SK-N-SH (cell line): Measurements from ENCODE around the gene PRSS8. TPM values are rescaled to one million over a fixed set of nuclear protein-coding genes. Genes with fewer than 3 reads are reported as not detected.

Source experiments
- CTCF ChIA-PET: fragments of 300-600, 350-600 bp; formaldehyde crosslinking; extraction: SDS; loops from one replicate; lab custom pipeline; 2021; lab: Yijun Ruan, JAX
- POLR2A ChIA-PET: fragments of 350-600 bp; sonication (Branson Sonifier 250); formaldehyde crosslinking; extraction: SDS; loops from one replicate; lab custom pipeline; 2020; ENCODE audit warnings: antibody characterized with exemption, inconsistent platforms; lab: Yijun Ruan, JAX
- DNase-seq: peaks from one replicate; pipeline ENCODE4 v3.0.0; 2012
- H2AFZ ChIP-seq: fragments of 200-600 bp; sonication (generic); 2 replicates; pipeline ENCODE4 v1.8.1; 2016; ENCODE audit warnings: antibody characterized with exemption, mild to moderate bottlenecking, low read depth
- H3F3A ChIP-seq: fragments of 200-600 bp; sonication (generic); replicated peaks from 2 replicates; pipeline ENCODE3; 2016; ENCODE audit warnings: antibody characterized with exemption, mild to moderate bottlenecking; ENCODE audit not compliant: insufficient read depth
- H3K27ac ChIP-seq, 2 experiments: fragments of 200-500 bp in 1 of 2; fragments of 200-600 bp in 1 of 2; sonication (Bioruptor generic) in 1 of 2; sonication (generic), shearing (Covaris generic) in 1 of 2; 2 replicates each; pipeline versions ENCODE4 v1.5.1 to v1.6.1; 2014 to 2016; ENCODE audit warnings: low read depth in 2 of 2, inconsistent platforms in 1 of 2, low read length in 1 of 2, mild to moderate bottlenecking in 1 of 2, mixed read lengths in 1 of 2
- H3K27me3 ChIP-seq: fragments of 200-600 bp; sonication (generic), shearing (Covaris generic); 2 replicates; pipeline ENCODE4 v1.6.1; 2016; ENCODE audit warnings: mixed run types; ENCODE audit not compliant: insufficient read depth
- H3K36me3 ChIP-seq, 2 experiments: fragments of 200-500 bp in 1 of 2; fragments of 200-600 bp in 1 of 2; sonication (Bioruptor generic) in 1 of 2; sonication (generic) in 1 of 2; replicated peaks in 1 of 2; 2 replicates each; pipeline versions ENCODE3 to v1.5.1; 2014 to 2016; ENCODE audit warnings: low read length in 1 of 2, mild to moderate bottlenecking in 1 of 2; ENCODE audit not compliant: insufficient read depth in 2 of 2, control insufficient read depth in 1 of 2
- H3K4me1 ChIP-seq, 2 experiments: fragments of 200-500 bp in 1 of 2; fragments of 200-600 bp in 1 of 2; sonication (Bioruptor generic) in 1 of 2; sonication (generic), shearing (Covaris generic) in 1 of 2; 2 replicates each; pipeline versions ENCODE4 v1.5.1 to v1.6.1; 2014 to 2016; ENCODE audit warnings: low read depth in 1 of 2, low read length in 1 of 2, mixed run types in 1 of 2; ENCODE audit not compliant: insufficient read depth in 2 of 2, control insufficient read depth in 1 of 2
- H3K4me2 ChIP-seq: fragments of 200-600 bp; sonication (generic), shearing (Covaris generic); 2 replicates; pipeline ENCODE4 v1.6.1; 2017; ENCODE audit warnings: mixed run types
- H3K4me3 ChIP-seq, 2 experiments: fragments of 200-500 bp in 1 of 2; fragments of 200-600 bp in 1 of 2; sonication (Bioruptor generic) in 1 of 2; sonication (generic), shearing (Covaris generic) in 1 of 2; 2 replicates each; pipeline versions ENCODE4 v1.5.1 to v1.8.1; 2014 to 2016; ENCODE audit warnings: low read depth in 2 of 2, inconsistent platforms in 1 of 2, low read length in 1 of 2, mild to moderate bottlenecking in 1 of 2, mixed read lengths in 1 of 2, moderate library complexity in 1 of 2
- H3K79me2 ChIP-seq: fragments of 200-600 bp; sonication (generic); 2 replicates; pipeline ENCODE4 v1.8.1; 2017; ENCODE audit warnings: mild to moderate bottlenecking; ENCODE audit not compliant: insufficient read depth
- H3K9ac ChIP-seq: fragments of 200-600 bp; sonication (generic); 2 replicates; pipeline ENCODE4 v1.6.1; 2017; ENCODE audit warnings: mixed run types
- H3K9me2 ChIP-seq: fragments of 200-600 bp; sonication (generic); 2 replicates; pipeline ENCODE4 v1.6.1; 2017; ENCODE audit warnings: mixed run types
- H3K9me3 ChIP-seq: fragments of 200-600 bp; sonication (generic); 2 replicates; pipeline ENCODE4 v1.6.1; 2017; ENCODE audit warnings: mixed run types, mild to moderate bottlenecking, moderate library complexity
- H4K20me1 ChIP-seq: fragments of 200-600 bp; sonication (generic); 2 replicates; pipeline ENCODE4 v1.6.1; 2017; ENCODE audit warnings: mild to moderate bottlenecking, mixed run types; ENCODE audit not compliant: insufficient read depth
- FOSL2 ChIP-seq: IDR thresholded peaks from 2 replicates; pipeline ENCODE4 v1.4.0; 2012; ENCODE audit warnings: low read depth, mild to moderate bottlenecking, moderate library complexity, borderline replicate concordance
- FOXJ3 ChIP-seq: sonication (generic); formaldehyde crosslinking; IDR thresholded peaks from 2 replicates; pipeline ENCODE4 v1.5.1; 2020; ENCODE audit warnings: mild to moderate bottlenecking, missing genetic modification reagents
- RCOR1 ChIP-seq: fragments of 150-350 bp; IDR thresholded peaks from 2 replicates; pipeline ENCODE4 v1.6.1; 2017; ENCODE audit warnings: antibody characterized with exemption, low read length
- WGBS: methylation state at CpG from one replicate; pipeline ENCODE4 v1.1.6; 2017; ENCODE audit warnings: low lambda C conversion rate; 5-methylcytosine and 5-hydroxymethylcytosine counted together
- polyA plus RNA-seq, 3 experiments: library from polyadenylated mRNA; depleted of rRNA; stranded (reverse); fragments of >200 nt; gene quantifications; 2 replicates each; pipeline ENCODE4 v1.2.3, GENCODE V29; 2012
- TF ChIP-seq, protein P1 (sequence below): IDR thresholded peaks from 2 replicates; pipeline ENCODE4 v1.4.0; 2012; ENCODE audit warnings: low read depth, borderline replicate concordance

PRSS8 gene
- polyA plus RNA-seq, 1 of the 3 experiments (the other 2 are of a cell fraction): 0.07 TPM

DNA sequence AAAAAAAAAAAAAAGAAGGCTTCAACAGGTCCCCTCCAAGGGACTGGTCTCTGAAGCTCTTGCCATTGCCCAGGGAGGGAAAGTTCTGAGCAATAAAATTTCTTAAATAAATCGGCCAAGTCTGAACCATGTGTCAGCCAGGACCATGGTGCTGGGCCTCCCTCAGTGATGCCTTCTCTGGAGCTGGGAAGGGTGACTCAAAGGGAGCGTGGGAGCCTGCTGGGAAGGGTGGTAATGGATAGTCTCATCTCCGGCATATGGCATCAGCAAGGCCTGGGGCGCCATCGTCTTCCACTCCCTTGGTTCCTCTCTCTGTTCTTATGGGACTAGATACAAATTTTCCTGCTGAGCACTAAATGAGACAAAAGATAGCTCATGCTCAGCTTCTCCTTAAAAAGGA is 43.2 kb downstream of the PRSS8 start:
- Histone ChIP-seq H3K9me3 (no peaks in the 10 kb centered on the region), H3K4me1 (peaks cover 4 to 16% of the 10 kb centered on the region in 2 experiments; a peak in 2 of 4 replicates), H2AFZ (no peak overlapping the region), H4K20me1 (peaks cover 7% of the 10 kb centered on the region; the same call in 1 of the 2 replicates), H3K9ac (no peak overlapping the region), H3K4me3 (no peak overlapping the region), H3K27ac (peak overlapping the region in 1 of 2 experiments; percentile 44; a peak in 2 of 4 replicates), H3K27me3 (no peaks in the 10 kb centered on the region), H3K9me2 (no peaks in the 10 kb centered on the region), H3F3A (no peaks in the 10 kb centered on the region), H3K36me3 (peaks cover 0 to 10% of the 10 kb centered on the region in 2 experiments), H3K4me2 (peak overlapping the region; percentile 100; the same call in 1 of the 2 replicates), H3K79me2 (peaks cover 56% of the 10 kb centered on the region)
- ChIA-PET POLR2A (interaction anchor here (0.6 to 1.1 kb wide), 5 partner anchors 8 to 59 kb away, joined by 3 to 11 read pairs (median 3); partner anchors contain the start of genes KAT8, STX4, ZNF646 and ZNF668), CTCF (interaction anchor here (0.8 to 2.6 kb wide), 4 partner anchors 50 to 108 kb away, joined by 3 to 13 read pairs (median 3); partner anchors contain the start of gene HSD3B7)
- no peak for DNase-seq
- TF ChIP-seq, protein P1, sequence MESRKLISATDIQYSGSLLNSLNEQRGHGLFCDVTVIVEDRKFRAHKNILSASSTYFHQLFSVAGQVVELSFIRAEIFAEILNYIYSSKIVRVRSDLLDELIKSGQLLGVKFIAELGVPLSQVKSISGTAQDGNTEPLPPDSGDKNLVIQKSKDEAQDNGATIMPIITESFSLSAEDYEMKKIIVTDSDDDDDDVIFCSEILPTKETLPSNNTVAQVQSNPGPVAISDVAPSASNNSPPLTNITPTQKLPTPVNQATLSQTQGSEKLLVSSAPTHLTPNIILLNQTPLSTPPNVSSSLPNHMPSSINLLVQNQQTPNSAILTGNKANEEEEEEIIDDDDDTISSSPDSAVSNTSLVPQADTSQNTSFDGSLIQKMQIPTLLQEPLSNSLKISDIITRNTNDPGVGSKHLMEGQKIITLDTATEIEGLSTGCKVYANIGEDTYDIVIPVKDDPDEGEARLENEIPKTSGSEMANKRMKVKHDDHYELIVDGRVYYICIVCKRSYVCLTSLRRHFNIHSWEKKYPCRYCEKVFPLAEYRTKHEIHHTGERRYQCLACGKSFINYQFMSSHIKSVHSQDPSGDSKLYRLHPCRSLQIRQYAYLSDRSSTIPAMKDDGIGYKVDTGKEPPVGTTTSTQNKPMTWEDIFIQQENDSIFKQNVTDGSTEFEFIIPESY: no peak
- no peak for TF ChIP-seq FOXJ3 (CRISPR knock-in tag)
- TF ChIP-seq RCOR1: no peak
- WGBS: 80% methylated on average over 5 of the region's 5 CpGs

DNA sequence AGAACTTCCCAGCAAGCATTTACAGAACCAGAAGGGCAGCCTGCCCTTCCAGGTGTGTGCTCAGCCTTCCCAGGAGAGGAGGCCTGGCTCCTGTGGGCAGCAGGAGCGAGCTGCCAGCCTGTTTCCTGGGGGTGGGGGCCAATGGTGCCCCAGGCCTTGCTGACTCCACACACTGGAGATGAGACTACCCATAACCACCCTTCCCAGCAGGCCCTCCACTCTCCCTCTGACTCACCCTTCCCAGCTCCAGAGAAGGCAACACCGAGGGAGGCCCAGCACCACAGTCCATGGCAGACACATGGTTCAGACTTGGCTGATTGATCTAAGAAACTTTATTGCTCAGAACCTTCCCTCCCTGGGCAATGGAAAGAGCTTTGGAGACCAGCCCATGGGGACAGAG is 45.0 kb downstream of the PRSS8 start:
- Histone ChIP-seq H4K20me1 (peaks cover 7% of the 10 kb centered on the region; the same call in 1 of the 2 replicates), H3K9ac (no peak overlapping the region), H3K79me2 (peaks cover 56% of the 10 kb centered on the region), H3F3A (no peaks in the 10 kb centered on the region), H3K4me2 (0 out of 2 replicates have a peak overlapping the region, but pooled peaks have one; percentile 1), H3K4me3 (no peak overlapping the region), H3K27ac (peak overlapping the region in 1 of 2 experiments; percentile 38; a peak in 2 of 4 replicates), H3K27me3 (no peaks in the 10 kb centered on the region), H3K9me3 (no peaks in the 10 kb centered on the region), H3K4me1 (peaks cover 4 to 16% of the 10 kb centered on the region in 2 experiments; a peak in 2 of 4 replicates), H2AFZ (no peak overlapping the region), H3K9me2 (no peaks in the 10 kb centered on the region), H3K36me3 (peaks cover 7 to 11% of the 10 kb centered on the region in 2 experiments)
- CTCF ChIA-PET: no interaction called here
- POLR2A ChIA-PET: no interaction called here
- no peak for DNase-seq
- TF ChIP-seq FOSL2: peak; percentile 33; the same call in 1 of the 2 replicates
- TF ChIP-seq, protein P1: no peak
- 63% methylated on average over 2 of the region's 2 CpGs for WGBS
